Measurements from ENCODE around the gene POLN.
"Not testable (repeated sequence)": the region's sequence is repeated elsewhere in the genome, so short reads cannot be mapped to it uniquely, and the experiment has no call there.

POLN gene

DNA sequence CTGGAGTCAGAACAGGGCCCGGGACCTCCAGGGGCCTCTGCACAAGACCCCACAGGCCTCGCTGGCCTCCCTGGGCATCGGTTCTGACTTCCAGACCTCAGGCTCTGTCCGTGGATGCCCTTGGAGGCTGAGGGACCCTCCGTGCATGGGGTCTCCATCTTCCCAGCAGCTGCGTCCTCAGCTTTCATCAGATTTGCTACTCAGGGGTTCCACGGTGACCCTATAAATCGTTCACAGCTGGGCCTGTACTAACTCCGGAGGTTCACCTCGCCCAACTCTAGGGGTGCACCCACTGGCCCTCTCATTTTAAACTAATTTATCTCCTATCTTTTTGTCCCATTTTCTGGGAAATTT, 33.1 kb upstream of the POLN start:
- not testable (repeated sequence) for DNase-seq (ENCODE audit: low spot score)

DNA sequence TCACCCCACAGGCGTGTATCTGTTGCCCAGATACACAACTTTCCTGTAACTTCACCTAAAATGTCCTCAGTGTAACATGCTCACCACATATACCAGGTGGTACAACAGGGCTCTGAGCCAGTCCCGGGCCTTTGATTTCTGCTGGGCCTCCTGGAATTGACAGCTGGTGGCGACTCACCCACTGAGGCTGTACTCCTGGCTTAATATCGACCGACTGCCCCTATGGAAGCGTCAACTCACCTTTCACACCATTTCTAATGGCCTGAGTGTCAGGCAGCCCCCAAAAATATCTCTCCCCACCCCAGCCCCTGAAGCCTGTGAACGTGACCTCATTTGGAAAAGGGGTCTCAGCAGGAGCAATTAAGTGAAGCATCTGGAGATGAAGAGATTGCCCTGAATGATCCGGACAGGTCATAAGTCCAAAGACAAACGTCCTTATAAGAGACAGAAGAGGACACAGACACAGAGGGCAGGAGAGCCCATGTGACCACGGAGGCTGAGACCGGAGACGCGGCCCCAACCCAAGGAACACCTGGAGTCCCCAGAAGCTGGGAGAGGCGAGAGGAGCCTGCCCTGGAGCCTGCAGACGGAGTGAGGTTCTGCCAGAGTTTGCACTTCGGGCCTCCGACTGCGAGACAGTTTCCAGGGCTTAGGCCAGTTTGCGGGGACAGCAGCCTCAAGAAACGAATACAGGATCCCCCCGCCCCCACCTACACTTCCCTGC, 32.6 kb upstream of the POLN start:
- no peak for DNase-seq (ENCODE audit: low spot score)

DNA sequence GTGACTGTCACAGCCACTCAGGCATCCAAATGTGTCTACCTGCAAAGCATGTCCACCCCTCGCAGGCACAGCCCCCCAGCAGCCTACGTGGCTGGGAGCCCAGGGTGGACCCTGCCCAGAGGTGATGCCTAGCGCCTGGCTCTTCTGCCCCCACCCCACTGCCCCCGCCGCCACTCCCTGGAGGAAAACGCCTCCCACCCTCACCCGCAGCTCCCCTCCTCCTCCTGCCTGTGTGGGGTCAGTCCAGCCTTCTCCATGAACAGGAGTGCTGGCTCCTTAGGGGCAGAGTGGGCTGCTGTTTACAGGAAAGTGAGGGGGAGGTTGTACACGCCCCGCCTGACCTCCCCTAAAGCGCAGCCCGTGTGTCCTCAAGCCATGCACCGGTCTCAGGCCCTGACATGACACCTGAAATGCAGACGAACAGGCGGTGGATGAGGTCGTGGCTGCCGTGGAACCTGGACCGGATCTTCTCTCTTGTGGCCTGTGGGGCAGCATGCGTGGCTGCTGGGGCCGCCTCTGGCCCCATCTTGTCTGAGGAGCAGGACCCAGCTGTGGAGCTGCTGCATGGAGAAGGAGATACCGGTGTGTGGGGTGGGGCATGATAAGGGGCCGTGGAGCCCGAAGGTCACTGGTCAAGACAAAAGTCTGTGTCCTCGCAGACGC, 31.9 kb upstream of the POLN start:
- no peak for DNase-seq (ENCODE audit: low spot score)

DNA sequence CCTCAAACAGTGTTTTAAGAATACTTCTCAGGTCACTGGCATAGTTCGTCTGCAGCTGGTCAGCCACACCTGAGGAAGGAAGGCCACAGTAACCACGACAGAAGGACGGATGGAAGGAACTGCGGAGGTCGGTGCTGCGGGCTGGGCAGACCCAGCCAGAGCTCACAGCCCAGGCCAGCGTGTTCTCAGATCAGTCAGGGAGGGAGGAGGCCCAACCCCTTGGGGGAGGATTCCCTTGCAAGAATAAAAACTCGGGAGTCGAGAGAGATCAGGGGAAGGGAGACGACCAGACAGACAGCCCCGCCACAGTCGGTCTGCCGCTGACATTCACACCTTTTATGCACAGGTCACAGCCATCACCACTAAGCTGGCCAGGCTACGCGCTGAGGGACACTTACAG, 31.3 kb upstream of the POLN start:
- no peak for DNase-seq (ENCODE audit: low spot score)

DNA sequence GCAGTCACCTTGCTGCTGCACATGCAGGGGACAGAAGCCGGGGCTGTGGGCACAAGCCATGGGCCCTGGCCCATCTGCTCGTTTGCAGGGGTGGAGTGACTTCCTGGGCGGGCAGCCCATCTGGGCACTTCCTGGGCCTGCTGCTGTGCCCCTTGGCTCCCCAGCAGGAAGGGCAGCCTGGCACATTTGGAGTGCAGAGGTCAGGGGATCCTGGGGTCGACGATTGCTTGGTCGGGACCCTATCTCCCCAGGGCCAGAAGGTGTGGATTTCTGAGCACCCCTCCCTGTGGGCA, 30.9 kb upstream of the POLN start:
- DNase-seq (ENCODE audit: low spot score), result no peak

DNA sequence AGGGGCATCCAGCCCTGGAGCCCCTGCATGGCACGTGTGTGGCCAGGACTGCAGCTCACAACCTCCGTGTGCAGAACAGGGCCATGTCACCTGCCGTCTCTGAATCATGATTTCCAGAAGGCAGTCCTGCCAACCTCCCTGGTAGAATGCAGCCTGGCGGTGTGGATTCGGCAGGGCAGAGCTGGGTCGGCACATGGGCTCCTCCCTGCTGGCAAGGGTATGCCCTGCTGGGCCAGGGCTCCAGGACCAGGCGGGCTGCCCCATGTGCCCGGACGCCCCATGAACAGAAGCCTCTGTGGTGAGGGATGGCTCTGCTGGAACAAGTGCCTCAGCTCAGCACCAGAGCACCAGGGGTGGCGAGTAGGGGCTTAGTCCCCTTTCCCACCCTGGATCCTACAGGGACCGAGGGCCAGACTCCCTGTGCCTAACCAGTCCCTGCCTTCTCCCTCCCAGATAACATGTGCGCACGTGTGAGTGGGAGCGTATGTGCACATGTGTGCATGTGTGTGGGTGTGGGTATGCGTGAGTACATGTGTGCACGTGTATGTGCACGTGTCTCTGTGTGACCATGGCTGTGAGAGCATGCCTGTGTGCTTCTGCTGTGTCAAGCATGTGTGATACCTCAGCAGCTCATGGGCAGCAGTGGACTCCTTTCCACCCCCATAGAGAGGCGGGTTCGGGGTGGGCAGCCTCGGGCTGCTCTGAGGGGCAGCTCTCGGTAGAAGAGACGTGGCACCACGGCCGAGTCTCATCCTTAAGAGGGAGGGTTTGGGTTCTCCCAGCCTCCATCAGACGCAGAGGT, 30.3 kb upstream of the POLN start:
- no peak for DNase-seq (ENCODE audit: low spot score)

DNA sequence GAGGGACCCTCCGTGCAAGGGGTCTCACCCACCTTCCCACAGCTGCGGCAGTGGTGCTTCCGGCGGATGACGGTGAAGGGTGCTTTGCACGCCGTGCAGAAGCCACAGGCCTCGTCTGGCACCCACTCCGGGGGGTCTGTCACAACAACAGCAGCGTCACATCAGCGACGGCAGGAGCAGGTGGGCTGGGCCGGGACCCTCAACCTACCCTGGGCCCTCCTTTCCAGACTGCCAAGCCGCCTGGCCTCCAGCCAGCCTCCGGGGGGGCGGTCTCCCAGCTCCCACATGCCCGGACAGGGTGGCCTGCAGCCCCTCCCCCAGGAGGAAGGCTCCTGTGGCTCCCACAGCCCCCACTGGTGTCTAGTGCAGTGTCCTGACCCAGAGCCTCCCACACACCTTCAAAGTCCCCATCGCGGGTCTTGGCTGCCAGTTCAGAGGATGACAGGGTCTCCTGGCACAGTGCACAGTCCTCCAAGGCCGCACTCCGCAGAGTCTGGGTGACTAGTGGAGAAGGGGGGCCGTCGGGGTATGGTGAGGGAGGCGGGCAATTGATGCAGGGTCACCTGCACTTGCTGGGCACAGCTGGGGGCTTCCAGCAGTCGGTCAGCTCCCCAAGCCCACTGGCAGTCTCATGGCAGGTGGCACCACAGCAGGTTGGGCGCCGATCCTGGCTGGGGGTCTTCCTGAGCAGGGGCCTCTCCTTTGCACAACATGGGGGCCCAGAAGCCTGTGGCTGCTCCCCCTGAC, 29.5 kb upstream of the POLN start:
- DNase-seq (ENCODE audit: low spot score), result no peak

DNA sequence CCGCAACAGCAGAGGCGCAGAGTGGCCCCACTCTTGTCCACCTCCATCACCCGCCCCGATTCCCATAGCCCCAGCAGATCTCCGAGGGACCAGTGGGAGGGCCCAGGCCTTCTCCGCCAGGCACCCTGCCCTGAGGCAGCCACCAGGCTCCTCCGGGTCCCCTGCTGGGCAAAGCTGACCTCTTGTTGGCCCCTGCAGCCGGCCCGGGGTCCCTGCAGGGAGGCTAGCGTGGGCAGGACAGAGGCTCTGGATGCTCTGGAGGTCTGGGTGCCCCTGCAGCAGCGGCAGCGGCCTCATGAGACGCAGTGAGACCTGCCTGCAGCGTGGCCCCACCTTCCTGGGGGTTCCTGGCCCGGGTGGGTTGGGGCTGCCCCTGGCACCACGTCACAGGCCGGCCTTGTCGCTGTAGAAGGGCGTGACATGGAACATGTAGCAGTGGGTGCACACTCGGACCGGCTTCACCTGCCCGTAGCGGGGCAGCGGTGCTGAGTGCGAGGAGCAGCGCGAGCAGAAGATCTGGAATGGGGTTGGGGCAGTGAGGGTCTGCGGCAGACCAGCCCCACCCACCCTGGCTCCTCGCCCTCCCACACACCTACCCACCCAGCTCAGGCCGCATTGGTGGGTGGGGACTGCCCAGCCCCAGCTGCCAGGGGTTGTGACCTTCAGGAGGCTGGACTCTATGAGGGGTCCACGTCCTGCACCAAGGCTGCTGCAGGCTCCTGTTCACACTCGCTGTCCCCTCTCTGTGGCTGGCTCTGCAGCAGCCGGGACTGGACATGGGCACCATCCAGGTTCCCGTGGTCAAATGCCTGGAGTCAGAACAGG, 28.6 kb upstream of the POLN start:
- no peak for DNase-seq (ENCODE audit: low spot score)

DNA sequence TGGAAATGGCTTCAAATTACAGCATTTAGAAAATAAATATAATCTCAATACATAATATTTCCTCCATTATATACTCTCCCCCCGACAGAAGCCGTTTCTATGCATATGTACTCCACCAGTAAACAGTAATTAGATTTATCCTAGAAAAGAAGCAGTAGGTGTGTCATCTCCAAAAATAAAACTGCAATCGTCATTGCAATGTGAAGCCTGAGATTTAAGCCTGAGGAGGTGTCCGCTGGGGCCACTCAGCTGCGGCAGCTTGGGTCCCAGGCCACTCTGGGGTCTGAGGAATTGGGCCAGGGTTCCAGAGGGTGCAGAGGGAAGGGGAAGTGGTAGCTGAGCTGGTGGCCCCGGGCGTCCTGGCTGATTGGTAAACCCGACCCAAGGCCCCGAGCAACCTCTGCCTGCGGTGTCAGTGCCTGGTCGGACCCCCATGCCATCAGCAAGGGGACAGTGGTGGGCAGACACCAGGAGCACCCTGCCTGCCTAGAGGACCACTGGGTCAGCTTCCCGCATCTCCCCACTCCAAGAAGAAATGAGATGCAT, 27.8 kb upstream of the POLN start:
- no peak for DNase-seq (ENCODE audit: low spot score)

DNA sequence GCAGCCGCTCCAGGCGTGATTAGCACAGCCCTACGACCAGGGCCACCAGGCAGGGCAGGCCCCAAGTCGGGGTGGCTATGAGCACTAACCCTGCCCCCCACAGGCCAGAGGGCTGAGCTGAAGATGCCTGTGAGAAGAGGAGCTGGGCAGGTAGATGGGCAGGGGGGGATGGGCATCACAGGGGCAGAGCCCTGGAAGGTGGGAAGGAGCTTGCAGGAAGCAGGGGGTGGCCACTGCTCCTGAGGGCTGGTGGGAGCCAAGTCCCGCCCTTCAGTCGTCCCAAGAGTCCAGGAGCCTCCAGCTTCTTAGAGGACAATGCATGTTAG, 27.2 kb upstream of the POLN start:
- DNase-seq (ENCODE audit: low spot score), result no peak

DNA sequence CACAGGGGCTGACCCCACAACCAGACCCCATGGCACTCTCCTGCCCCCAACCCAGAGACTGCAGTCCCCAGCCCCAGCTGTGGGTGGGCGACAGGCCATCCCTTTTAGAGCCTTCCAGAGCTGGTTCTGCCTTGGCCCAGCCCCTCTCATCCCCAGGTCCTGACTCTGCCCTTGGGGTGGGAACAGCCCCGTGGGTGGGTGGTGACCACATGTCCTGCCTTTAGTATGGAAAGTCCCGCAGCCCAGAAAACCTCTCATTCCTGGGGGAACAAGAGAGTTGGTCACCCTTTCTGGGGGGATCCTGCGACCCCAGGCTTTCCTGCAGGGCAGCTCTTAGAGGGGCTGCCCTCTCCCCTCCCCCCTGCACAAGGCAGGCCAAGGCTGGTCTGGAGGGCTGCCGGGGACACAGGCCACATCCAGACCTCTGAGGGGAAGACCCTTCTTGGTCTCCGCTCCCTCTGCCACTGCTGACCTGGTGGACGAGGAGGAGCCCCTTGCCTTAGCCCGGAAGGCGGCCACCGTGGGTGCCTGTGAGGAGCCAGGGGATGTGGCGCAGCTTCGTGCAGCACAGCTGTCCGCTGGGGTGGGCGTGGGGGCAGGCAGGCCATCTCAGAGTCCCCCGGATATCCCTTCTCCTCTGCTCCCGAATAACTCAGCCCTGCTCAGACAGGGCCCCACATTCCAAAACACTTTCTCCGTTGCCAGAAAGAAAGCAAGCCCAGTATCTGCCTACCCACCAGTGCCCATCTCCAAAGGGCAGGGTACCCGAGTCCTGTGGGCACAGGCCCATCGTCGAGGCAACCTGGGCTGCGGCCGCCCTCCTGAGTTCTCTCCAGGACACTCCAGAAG, 26.7 kb upstream of the POLN start:
- DNase-seq (ENCODE audit: low spot score), result no peak

DNA sequence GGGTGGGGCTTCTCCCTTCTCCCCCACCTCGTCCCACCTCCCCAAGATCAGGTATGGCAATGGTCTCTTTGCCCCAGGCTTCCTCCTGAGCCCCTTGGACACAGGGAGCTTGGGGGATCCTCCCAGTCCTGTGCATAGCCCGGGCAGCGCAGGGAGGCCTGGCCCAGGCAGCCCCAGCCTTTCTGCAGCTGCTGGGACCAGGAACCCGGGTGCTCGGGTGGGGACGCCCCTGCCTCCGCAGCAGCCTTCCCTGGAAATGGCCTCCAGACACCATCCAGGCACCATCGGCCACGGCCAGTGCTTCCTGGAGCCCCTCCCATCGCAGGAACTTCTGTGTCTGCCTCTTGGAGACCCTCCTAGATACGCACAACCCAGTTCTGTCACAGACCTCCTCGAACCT, 25.9 kb upstream of the POLN start:
- DNase-seq (ENCODE audit: low spot score), result no peak

DNA sequence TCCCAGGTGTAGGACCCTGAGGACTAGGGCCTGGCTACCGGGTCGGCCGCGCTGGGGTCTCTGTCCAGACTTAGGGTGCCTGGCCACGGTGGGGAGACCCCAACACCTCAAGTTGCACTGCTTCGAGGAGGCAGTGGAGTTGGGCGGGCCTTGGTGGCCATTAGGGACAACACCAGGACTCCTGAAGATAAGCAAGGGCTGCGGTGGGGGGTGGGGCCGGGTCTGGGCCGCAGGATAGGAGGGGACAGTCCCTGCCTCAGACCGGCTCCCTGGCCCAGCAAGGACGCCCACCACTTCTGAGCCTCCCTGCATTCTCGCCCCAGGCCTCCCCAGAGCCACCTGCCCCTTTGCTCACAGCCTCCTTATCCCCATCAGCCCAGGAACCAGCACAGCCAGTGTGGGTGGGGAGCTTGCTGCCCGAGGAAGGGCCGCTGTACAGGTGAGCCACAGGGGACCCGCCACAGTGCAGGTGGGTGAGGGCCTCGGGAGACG, 25.4 kb upstream of the POLN start:
- no peak for DNase-seq (ENCODE audit: low spot score)

DNA sequence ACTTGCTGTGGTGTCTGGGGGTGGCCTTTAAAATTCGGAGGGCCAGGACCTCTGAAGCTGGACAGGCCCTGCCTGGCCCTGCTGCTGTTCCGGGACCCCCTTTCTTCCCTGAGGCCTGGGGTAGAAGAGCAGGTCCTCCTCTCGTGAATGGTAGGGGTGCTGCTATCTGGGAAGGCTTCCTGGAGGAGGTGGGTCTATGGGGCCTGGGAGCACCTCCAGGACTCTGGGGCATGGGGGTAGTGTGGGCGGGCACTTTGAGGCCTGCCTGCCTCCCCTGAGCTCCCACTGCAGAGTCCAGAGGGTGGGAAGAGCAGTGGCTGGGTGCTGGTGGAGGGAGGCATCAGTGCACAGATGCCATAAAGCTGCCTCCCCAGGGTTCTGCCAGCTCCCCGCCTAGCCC, 24.9 kb upstream of the POLN start:
- no peak for DNase-seq (ENCODE audit: low spot score)

DNA sequence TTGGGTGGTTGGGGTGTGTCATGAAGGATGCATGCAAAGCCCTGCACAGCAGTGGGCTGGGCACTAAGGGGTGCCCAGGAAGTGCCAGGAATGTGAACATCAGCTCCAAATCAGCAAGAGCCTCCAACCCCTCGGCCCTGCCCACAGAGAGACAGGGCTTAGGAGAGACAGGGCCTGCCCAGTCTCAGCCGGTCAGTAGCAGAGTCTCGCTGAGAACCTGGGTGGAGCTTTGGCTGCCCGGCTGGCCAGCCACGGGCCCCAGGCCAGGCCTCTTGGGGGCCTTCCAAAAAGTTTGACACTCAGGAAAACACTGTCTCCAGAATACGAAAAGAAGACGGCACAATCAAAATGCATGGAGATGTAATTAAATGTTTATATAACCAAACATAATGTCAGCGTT, 24.3 kb upstream of the POLN start:
- DNase-seq (ENCODE audit: low spot score), result no peak

DNA sequence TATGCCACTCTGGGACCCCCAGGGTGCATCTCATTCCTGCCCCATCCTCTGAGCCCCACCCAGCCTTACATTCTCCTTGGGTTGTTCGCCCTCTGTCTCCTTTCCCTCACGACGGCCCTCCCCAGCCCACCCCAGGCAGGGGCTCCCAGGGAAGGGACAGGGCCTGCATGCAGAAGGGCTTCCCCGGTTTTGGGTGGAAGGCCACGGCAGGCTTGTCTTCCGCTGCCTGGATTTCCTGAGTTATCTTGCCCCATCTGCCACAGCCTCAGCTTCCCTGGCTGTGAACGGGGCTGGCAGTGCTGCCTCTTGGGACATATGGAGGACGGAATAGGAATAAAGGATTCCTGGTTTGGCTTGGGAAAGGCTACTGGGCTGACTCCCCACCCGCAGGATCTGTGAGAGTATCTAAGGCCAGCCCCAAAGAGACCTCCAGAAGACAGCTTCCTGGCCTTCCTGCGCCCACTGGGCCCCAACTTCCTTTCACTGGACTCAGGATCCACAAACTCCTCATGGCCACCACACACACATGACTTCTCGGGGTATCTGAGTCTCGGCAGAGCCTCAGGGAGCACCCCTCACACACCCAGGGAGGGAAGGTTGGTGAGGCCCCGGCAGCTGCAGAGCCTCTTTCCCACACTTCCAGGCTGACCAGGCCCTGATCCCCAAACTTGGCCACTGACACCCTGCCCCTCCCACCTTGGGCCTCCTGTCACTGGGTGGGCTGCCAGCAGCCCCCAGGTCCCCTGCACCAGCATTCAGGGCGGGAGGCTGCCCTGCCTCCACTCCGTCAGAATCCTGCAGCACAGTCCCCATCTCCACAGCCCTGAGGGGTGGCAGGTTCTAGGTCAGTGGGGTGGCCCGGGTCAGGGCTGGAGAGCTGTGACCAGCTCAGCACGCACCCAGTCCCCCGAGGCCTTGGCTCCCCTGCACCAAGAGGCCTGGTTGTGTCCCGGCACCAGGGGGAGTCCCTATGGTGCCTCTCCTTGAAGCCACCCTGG, 23.5 kb upstream of the POLN start:
- DNase-seq (ENCODE audit: low spot score), result no peak

DNA sequence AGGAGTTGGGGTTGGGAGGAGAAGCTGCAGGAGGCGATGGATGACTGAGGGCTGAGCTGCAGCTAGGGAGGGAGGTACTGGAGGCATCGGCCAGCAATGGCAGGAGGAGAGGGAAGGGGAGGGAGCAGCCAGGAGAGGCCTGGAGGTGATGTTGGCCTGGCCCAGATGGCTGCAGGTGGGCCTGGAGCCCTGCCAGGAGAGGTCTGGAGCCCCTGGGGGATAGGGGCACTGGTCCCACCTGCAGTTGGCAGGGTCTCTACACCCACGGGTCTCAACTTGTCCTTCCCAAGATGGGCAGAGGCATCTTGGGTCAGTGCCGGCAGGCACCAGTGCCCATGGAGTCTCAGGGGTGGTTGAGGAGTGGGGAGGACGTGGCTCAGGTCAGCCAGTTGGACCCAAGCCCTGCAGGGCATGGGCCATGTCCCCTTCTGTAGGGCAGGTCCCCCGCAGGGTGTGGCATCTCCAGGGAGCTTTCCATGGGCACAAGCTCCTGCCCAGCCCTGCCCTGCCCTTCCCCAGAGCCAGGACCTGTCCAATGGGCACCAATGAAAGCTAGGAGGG, 22.6 kb upstream of the POLN start:
- no peak for DNase-seq (ENCODE audit: low spot score)

DNA sequence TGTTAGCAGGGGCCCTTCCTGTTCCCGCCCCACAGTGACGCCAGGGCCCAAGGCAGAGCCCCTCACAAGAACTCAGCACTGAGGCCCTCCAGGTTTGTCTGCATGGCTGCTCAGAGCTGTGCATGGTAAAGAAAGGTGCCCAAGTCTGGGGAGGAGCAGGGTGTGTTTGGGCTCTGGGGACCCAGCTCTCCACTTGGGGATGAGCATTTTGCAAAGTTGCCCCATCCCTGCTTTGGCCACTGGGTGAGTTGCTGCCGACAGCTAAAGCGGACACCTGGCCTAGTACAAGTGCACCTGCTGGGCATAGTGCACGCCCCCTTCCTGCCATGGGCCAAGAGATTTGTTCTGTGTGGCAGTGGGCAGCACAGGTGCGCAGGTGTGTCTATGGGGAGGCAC, 22.0 kb upstream of the POLN start:
- DNase-seq (ENCODE audit: low spot score), result no peak

DNA sequence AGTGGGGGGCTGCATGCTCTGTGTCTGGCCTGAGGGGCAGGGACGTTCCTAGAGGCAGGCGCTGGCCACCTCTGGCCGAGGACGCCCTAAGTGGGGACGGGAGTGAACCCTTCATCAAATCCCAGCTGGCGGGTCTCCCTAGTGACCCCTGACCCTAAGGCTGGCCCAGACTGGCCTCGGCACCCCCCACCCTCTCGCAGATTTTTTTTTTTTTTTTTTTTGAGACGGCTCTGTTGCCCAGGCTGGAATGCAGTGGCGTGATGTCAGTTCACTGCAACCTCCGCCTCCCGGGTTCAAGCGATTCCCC, 21.0 kb upstream of the POLN start:
- DNase-seq (ENCODE audit: low spot score), result no peak
